Stomach (tissue), 4 donors: ENCODE results near the gene STRA6.

Experiments used
- CTCF ChIP-seq, 7 experiments: fragments of 450-650 bp in 4 of 7; fragments of 200-600 bp in 3 of 7; sonication (generic) in 3 of 7; IDR thresholded peaks; one replicate each; pipeline ENCODE4 v1.5.1; 2016 to 2019; ENCODE audit warnings: antibody characterized with exemption in 7 of 7, control low read depth in 2 of 7, mild to moderate bottlenecking in 1 of 7
- EP300 ChIP-seq: sonication (generic); formaldehyde crosslinking; IDR thresholded peaks from one replicate; pipeline ENCODE4 v1.6.1; 2017; ENCODE audit warnings: antibody characterized with exemption
- POLR2A ChIP-seq, 4 donors: fragments of 450-650 bp; IDR thresholded peaks; one replicate each; pipeline ENCODE4 v1.6.1; 2016; ENCODE audit warnings: antibody characterized with exemption in 4 of 4, control low read depth in 2 of 4, mild to moderate bottlenecking in 1 of 4, moderate library complexity in 1 of 4
- POLR2AphosphoS5 ChIP-seq, 3 donors: sonication (generic); formaldehyde crosslinking; IDR thresholded peaks; one replicate each; pipeline ENCODE4 v1.6.1; 2016; ENCODE audit warnings: antibody characterized with exemption in 3 of 3

- no peak for TF ChIP-seq CTCF (IDR thresholded peaks at IDR 0.05)
- TF ChIP-seq POLR2A (IDR thresholded peaks at IDR 0.05): no peak
- TF ChIP-seq EP300: no peak
- TF ChIP-seq POLR2AphosphoS5 (IDR thresholded peaks at IDR 0.05): no peak
Observed at GRCh38 chr15:74155766-74156417, 46.7 kb downstream of the STRA6 start.
